T-helper 2 cell (primary cell): ENCODE results near the gene CHRM3.
"Not testable (repeated sequence)": the region's sequence is repeated elsewhere in the genome, so short reads cannot be mapped to it uniquely, and the experiment has no call there.

Experiments used
- DNase-seq, 5 experiments: peaks; one replicate each; pipeline versions ENCODE4 v3.0.0 to v3.0.0-alpha.2; 2012 to 2022
- total RNA-seq, 2 donors: gene quantifications; one replicate each; lab custom pipeline; 2026; lab: John Stamatoyannopoulos, UW

Gene CHRM3
- total RNA-seq = 0.20 to 1.2 reads per million in 2 donors

DNA sequence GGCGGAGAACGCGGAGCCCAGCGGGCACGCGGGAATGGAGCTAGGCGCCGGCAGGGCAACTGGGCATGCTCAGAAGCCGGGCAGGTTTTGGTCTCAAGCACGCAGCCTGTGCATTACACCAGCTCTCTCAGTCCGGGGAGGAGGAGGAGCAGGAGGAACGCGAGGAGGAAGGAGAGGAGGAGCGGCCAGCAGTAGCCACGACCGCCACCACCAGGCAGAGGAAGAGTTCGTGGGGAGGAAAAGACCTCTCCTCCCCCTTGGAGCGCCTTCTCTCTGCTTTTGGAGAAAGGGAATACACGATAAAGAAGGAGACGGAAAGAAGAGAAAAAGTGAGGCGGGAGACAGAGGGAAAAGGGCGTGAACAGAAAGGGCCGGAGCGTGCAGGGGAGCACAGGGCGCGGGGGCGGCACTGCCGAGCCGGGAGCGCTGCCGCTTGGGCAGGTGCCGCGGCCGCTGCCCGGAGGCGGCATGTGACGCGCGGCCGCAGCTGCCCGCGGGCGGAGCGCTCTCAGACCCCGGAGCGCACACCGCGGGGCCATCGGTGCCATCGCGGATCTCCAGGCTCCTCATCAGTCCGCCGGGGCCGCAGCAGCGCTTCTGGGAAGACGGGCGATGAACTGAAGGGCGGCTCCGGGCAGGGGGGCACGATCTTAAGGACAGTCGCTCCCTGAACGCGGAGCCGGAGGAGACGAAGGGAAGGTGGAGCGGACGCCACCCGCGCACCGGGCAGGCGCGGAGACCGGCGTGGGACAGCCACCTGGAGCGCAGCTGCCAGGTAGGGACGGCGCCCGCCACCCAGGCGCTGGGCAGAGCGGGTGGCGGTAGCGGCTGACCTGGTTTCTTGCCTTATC, at the start of gene CHRM3:
TSS of gene CHRM3 (plus strand) at position 116 of the 851 bp plus-strand sequence. CDS start 520,884 bp downstream, outside the sequence.
- no peak for DNase-seq

- no peak for DNase-seq
Observed at GRCh38 chr1:239337799-239338430, 48.5 kb upstream of the CHRM3 start.

GRCh38 chr1:239347776-239348175, 38.6 kb upstream of the CHRM3 start:
- DNase-seq = no peak

- DNase-seq = no peak
Observed at GRCh38 chr1:239348635-239349353, 37.6 kb upstream of the CHRM3 start.

- DNase-seq = no peak
Observed at GRCh38 chr1:239349699-239350098, 36.7 kb upstream of the CHRM3 start.

GRCh38 chr1:239353536-239353935, 32.8 kb upstream of the CHRM3 start:
- DNase-seq = no peak

GRCh38 chr1:239354231-239354630, 32.1 kb upstream of the CHRM3 start:
- DNase-seq = no peak

DNA sequence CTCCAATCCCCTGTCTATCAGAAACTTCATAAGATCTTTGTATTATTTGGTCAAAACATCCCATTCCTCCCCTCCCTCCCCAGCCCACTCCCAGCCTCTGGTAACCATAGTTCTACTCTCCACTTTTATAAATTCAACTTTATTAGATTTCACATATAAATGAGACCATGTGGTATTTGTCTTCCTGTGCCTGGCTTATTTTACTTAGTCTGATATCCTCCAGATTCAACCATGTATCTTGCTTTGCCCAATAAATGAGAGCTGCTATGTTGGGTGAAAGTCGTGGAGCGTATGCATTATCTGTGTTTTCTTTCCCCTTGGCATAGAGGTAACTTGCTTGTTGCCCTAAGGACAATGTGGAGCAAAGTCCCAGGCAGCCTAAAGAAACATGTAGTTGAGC, 28.5 kb upstream of the CHRM3 start:
- DNase-seq = no peak

DNA sequence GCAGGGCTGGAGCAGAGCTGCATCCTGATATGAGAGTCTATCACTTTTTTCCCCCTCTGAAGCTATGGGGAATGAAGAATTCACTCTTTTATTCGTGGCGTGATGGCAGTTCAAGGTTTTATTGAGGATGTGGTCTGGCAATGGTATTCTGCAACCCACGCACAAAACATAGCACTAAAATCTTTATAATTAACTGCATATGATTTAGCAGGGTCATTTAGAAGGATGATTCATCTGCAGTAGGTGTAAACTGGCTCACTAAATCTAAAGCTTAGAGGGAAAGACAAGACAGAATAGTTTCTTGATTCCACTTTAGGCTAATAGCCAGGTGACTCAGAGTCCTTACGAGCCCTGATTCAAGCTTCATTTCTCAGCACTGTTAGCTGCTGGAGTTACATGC, 25.0 kb upstream of the CHRM3 start:
- no peak for DNase-seq

- DNase-seq = no peak
Observed at GRCh38 chr1:239363930-239364329, 22.4 kb upstream of the CHRM3 start.

DNA sequence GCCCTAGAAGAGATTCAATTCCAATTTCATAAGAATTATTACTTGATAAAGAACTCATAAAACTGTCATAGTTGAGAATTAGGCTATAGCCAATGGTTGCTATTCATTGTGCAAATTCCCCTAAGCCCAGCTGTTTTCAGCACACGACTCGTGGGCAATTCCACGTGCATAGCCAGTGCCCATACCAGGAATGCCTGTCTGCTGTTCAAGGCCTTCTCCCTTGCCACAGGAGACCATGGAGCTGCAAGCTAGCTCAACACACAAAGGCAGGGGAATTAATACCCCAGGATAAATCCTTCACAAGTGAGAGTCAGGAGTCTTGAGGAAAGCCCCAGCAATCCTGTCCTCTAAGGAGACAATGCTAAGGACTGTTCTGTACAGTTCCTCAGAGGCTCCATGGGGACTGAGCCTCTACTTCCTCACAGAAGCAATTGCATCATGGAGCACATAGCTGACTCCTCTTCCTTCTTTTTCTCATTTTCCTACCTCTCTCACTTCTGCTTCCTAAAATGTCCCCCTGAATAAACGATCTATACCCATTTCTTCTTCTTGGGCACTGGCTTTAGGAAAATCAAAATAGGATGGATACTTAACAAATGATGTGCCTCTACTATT, 19.1 kb upstream of the CHRM3 start:
- no peak for DNase-seq

GRCh38 chr1:239368436-239369109, 17.8 kb upstream of the CHRM3 start:
- DNase-seq = no peak

DNA sequence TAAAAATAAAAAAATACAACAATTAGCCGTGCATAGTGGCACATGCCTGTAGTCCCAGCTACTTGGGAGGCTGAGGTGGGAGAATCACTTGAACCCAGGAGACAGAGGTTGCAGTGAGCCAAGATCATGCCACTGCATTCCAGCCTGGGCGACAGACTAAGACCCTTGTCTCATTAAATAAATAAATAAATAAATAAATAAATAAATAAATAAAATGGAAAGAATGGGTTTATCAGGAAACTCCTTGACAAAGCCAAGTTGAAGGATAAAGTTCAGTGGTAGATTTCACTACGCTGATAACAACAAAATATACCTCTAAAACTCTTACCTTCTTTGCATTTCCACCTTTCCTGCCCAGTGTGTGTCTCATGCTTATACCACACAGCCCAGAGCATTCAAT, 15.5 kb upstream of the CHRM3 start:
- DNase-seq = not testable (repeated sequence)

- no peak for DNase-seq
Observed at GRCh38 chr1:239382666-239383065, 3.7 kb upstream of the CHRM3 start.

- no peak for DNase-seq
Observed at GRCh38 chr1:239383714-239384113, 2.7 kb upstream of the CHRM3 start.

DNA sequence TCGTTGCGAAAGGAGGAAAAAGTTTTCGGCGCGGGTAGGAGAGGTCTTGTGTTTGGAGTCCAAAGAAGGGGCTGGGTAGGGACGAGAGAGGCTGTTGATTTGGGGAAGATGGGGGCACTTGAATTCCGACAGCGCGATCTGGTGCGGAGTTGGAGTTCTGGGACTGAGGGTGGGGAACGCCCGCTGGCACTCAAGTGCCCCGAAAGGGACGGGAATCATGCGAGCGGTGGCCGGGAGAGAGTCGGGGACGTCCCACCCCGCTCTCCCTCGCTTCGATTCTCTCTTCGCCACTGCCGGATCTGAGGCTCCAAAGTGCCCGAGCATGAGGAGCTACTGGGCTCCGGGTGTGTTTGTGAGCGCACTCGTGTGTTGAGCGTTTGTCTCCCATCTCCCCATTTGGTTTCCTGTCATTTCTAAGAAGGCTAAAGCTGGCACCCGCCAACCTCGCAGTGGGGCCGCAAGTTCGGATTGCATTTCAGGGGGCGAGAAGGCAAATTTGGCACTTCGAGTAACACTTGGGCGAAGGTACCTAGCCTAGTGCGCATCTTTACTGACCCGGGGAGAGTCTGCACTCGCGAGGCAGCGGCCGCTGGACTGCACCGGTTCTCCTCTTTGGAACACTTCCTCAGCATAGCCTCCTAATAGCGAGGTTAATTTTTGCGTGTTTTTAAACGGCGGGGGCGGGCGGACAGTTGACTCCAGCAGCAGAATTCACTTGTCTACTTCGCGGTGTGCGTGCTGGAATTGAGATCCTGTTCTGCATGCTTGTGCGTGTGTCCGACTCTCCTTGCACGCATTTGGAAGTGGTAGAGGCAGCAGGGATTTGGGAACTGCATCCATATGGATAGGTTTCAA, 1.2 kb downstream of the CHRM3 start:
- DNase-seq = no peak

GRCh38 chr1:239388159-239388485, 1.8 kb downstream of the CHRM3 start:
- no peak for DNase-seq

DNA sequence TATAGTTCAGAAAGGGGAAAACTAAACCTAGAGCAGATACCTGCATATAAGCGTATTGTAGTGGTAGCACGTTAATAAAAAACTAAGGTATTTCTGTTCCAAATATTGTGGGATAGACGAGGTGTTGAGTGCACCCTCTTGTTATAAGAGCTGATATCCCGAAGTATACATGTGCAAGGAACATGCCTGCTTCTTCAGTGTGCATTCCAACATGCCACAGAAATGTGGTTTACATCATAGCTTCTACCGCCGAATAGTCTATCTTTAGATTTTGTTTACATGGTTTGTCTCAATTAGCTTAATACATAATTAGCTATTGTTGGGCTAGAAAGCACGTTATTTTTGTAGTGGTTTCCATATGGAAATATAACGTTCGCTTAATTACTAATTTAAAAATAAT, 2.2 kb downstream of the CHRM3 start:
- DNase-seq = no peak

GRCh38 chr1:239389703-239390102, 3.3 kb downstream of the CHRM3 start:
- no peak for DNase-seq

- DNase-seq = no peak
Observed at GRCh38 chr1:239392271-239392670, 5.9 kb downstream of the CHRM3 start.

GRCh38 chr1:239394107-239394506, 7.7 kb downstream of the CHRM3 start:
- DNase-seq = no peak

GRCh38 chr1:239413916-239414315, 27.5 kb downstream of the CHRM3 start:
- DNase-seq = no peak
